Skeletal muscle tissue (tissue), 4 donors: ENCODE results near the gene CKAP2L. TPM values are rescaled to one million over a fixed set of nuclear protein-coding genes. Genes with fewer than 3 reads are reported as not detected.

Experiments
- H3K27ac ChIP-seq: one replicate; pipeline ENCODE4 v1.7.0; 2013; ENCODE audit warnings: mild to moderate bottlenecking, low read depth, low read length, inconsistent platforms
- H3K27me3 ChIP-seq, 3 donors: one replicate each; pipeline ENCODE4 v1.7.0; 2013; ENCODE audit warnings: low read length in 3 of 3; ENCODE audit not compliant: control insufficient read depth in 3 of 3, insufficient read depth in 3 of 3
- H3K36me3 ChIP-seq, 3 donors: one replicate each; pipeline ENCODE4 v1.7.0; 2013; ENCODE audit warnings: low read length in 3 of 3; ENCODE audit not compliant: control insufficient read depth in 3 of 3, insufficient read depth in 3 of 3
- H3K4me1 ChIP-seq, 3 donors: one replicate each; pipeline ENCODE4 v1.7.0; 2013; ENCODE audit warnings: low read length in 3 of 3, mild to moderate bottlenecking in 3 of 3; ENCODE audit not compliant: control insufficient read depth in 3 of 3, insufficient read depth in 3 of 3
- H3K4me3 ChIP-seq, 3 donors: one replicate each; pipeline ENCODE4 v1.7.0; 2013; ENCODE audit warnings: low read length in 3 of 3
- H3K9ac ChIP-seq, 3 donors: one replicate each; pipeline ENCODE4 v1.7.0; 2013; ENCODE audit warnings: low read length in 3 of 3, mild to moderate bottlenecking in 3 of 3, moderate library complexity in 2 of 3, low read depth in 1 of 3
- H3K9me3 ChIP-seq, 3 donors: one replicate each; pipeline ENCODE4 v1.7.0; 2013; ENCODE audit warnings: low read length in 3 of 3; ENCODE audit not compliant: control insufficient read depth in 3 of 3
- total RNA-seq: library from RNA; depleted of rRNA; stranded (reverse); fragments of >200 nt; gene quantifications from one replicate; pipeline ENCODE4 v1.2.3, GENCODE V29; 2014
- donor health status: Osteomylitis.

The CKAP2L gene
- total RNA-seq, 1 donor from 2014 or later = 1.0 TPM

- Histone ChIP-seq H3K4me1 (no peaks in the 10 kb centered on the region), H3K9ac (no peak overlapping the region), H3K9me3 (no peaks in the 10 kb centered on the region), H3K27ac (no peak overlapping the region), H3K36me3 (no peaks in the 10 kb centered on the region), H3K27me3 (no peaks in the 10 kb centered on the region), H3K4me3 (no peak overlapping the region)
Measured at GRCh38 chr2:112791693-112792230, 27.4 kb upstream of the CKAP2L start.

- Histone ChIP-seq H3K9me3 (no peaks in the 10 kb centered on the region), H3K27me3 (no peaks in the 10 kb centered on the region), H3K27ac (no peak overlapping the region), H3K4me3 (no peak overlapping the region), H3K9ac (no peak overlapping the region), H3K4me1 (no peaks in the 10 kb centered on the region), H3K36me3 (no peaks in the 10 kb centered on the region)
Measured at GRCh38 chr2:112791019-112791418, 26.6 kb upstream of the CKAP2L start.

- Histone ChIP-seq H3K27ac (no peak overlapping the region), H3K4me1 (no peaks in the 10 kb centered on the region), H3K27me3 (no peaks in the 10 kb centered on the region), H3K36me3 (no peaks in the 10 kb centered on the region), H3K9me3 (no peaks in the 10 kb centered on the region), H3K4me3 (no peak overlapping the region), H3K9ac (no peak overlapping the region)
Measured at GRCh38 chr2:112790305-112790704, 25.9 kb upstream of the CKAP2L start.

- H3K36me3 ChIP-seq = no peaks in the 10 kb centered on the region
- no peaks in the 10 kb centered on the region for H3K27me3 ChIP-seq
- H3K9ac ChIP-seq = no peak overlapping the region
- H3K27ac ChIP-seq = no peak overlapping the region
- H3K9me3 ChIP-seq = no peaks in the 10 kb centered on the region
- H3K4me3 ChIP-seq = no peak overlapping the region
- H3K4me1 ChIP-seq = no peaks in the 10 kb centered on the region
Measured at GRCh38 chr2:112789186-112789585, 24.8 kb upstream of the CKAP2L start.

GRCh38 chr2:112788653-112789052 is 24.2 kb upstream of the CKAP2L start:
- Histone ChIP-seq H3K9ac (no peak overlapping the region), H3K27me3 (no peaks in the 10 kb centered on the region), H3K4me3 (no peak overlapping the region), H3K36me3 (no peaks in the 10 kb centered on the region), H3K9me3 (no peaks in the 10 kb centered on the region), H3K4me1 (no peaks in the 10 kb centered on the region), H3K27ac (no peak overlapping the region)

- H3K9ac ChIP-seq = no peak overlapping the region
- no peaks in the 10 kb centered on the region for H3K9me3 ChIP-seq
- no peak overlapping the region for H3K4me3 ChIP-seq
- no peaks in the 10 kb centered on the region for H3K36me3 ChIP-seq
- H3K4me1 ChIP-seq = no peaks in the 10 kb centered on the region
- H3K27me3 ChIP-seq = no peaks in the 10 kb centered on the region
- no peak overlapping the region for H3K27ac ChIP-seq
Measured at GRCh38 chr2:112787729-112788393, 23.5 kb upstream of the CKAP2L start.

- no peak overlapping the region for H3K27ac ChIP-seq
- H3K36me3 ChIP-seq = no peaks in the 10 kb centered on the region
- H3K4me3 ChIP-seq = no peak overlapping the region
- H3K9ac ChIP-seq = no peak overlapping the region
- no peaks in the 10 kb centered on the region for H3K4me1 ChIP-seq
- no peaks in the 10 kb centered on the region for H3K9me3 ChIP-seq
- H3K27me3 ChIP-seq = no peaks in the 10 kb centered on the region
Measured at GRCh38 chr2:112787294-112787693, 22.9 kb upstream of the CKAP2L start.

- H3K9ac ChIP-seq = no peak within 1 kb of the TSS
- no peaks in the 10 kb centered on the region for H3K27me3 ChIP-seq
- H3K4me1 ChIP-seq = no peaks in the 10 kb centered on the region
- H3K36me3 ChIP-seq = no peaks in the 10 kb centered on the region
- H3K9me3 ChIP-seq = peaks cover 0 to under 1% (median 0%) of the 10 kb centered on the region in 3 donors
- H3K4me3 ChIP-seq = no peak within 1 kb of the TSS
- no peak within 1 kb of the TSS for H3K27ac ChIP-seq
Measured at GRCh38 chr2:112784199-112785189, 20.1 kb upstream of the CKAP2L start, which contains the start of gene IL1A. Gene IL1A, minus strand, starts transcription at chr2:112784493. Its CDS starts 723 bp downstream, at chr2:112783770.

GRCh38 chr2:112783187-112783714 is 18.8 kb upstream of the CKAP2L start:
- H3K27ac ChIP-seq = no peak overlapping the region
- no peaks in the 10 kb centered on the region for H3K4me1 ChIP-seq
- H3K4me3 ChIP-seq = no peak overlapping the region
- H3K9ac ChIP-seq = no peak overlapping the region
- H3K36me3 ChIP-seq = no peaks in the 10 kb centered on the region
- H3K27me3 ChIP-seq = no peaks in the 10 kb centered on the region
- peaks cover 0 to 2% (median 0%) of the 10 kb centered on the region in 3 donors for H3K9me3 ChIP-seq
